GM23338 (cell line): ENCODE results near the gene HADHA. TPM values are rescaled to one million over a fixed set of nuclear protein-coding genes. Genes with fewer than 3 reads are reported as not detected.

Experiments used
- ATAC-seq: fragments of 200-7000 bp; cut with Tn5 transposase; 3 replicates; pipeline ENCODE4 v1.9.1; 2020
- DNase-seq: peaks from one replicate; pipeline ENCODE4 v3.0.0-alpha.2; 2015; ENCODE audit warnings: low spot score
- H2AFZ ChIP-seq: fragments of 200-600 bp; sonication (generic); 2 replicates; pipeline ENCODE4 v1.8.0; 2016; ENCODE audit warnings: antibody characterized with exemption, mild to moderate bottlenecking, moderate library complexity
- H3F3A ChIP-seq: fragments of 200-600 bp; sonication (generic); replicated peaks from 2 replicates; pipeline ENCODE4 v1.8.0; 2017; ENCODE audit warnings: antibody characterized with exemption, mixed run types, low read depth
- H3K27ac ChIP-seq: fragments of 200-600 bp; sonication (generic); 2 replicates; pipeline ENCODE4 v1.6.1; 2016; ENCODE audit warnings: low read depth
- H3K27me3 ChIP-seq: fragments of 200-600 bp; sonication (generic); 2 replicates; pipeline ENCODE4 v1.8.0; 2016; ENCODE audit warnings: mild to moderate bottlenecking, mixed run types, moderate library complexity; ENCODE audit not compliant: insufficient read depth
- H3K36me3 ChIP-seq: fragments of 200-600 bp; sonication (generic); 2 replicates; pipeline ENCODE4 v1.8.0; 2016; ENCODE audit warnings: mild to moderate bottlenecking; ENCODE audit not compliant: insufficient read depth
- H3K4me1 ChIP-seq: fragments of 200-600 bp; sonication (generic); 2 replicates; pipeline ENCODE4 v1.8.0; 2016; ENCODE audit warnings: mild to moderate bottlenecking, moderate library complexity; ENCODE audit not compliant: insufficient read depth
- H3K4me2 ChIP-seq: fragments of 200-600 bp; sonication (generic); 2 replicates; pipeline ENCODE4 v1.7.1; 2017; ENCODE audit warnings: mixed run types
- H3K4me3 ChIP-seq: fragments of 200-600 bp; sonication (generic); 2 replicates; pipeline ENCODE4 v1.6.1; 2016; ENCODE audit warnings: mixed run types
- H3K79me2 ChIP-seq: fragments of 200-600 bp; sonication (generic); replicated peaks from 2 replicates; pipeline ENCODE4 v1.8.0; 2017; ENCODE audit warnings: mild to moderate bottlenecking; ENCODE audit not compliant: insufficient read depth
- H3K9me2 ChIP-seq: fragments of 200-600 bp; sonication (generic); 2 replicates; pipeline ENCODE4 v1.8.0; 2017; ENCODE audit not compliant: insufficient read depth
- H4K20me1 ChIP-seq: fragments of 200-600 bp; sonication (generic); replicated peaks from 2 replicates; pipeline ENCODE4 v1.8.0; 2017; ENCODE audit warnings: mild to moderate bottlenecking; ENCODE audit not compliant: insufficient read depth
- H3K27ac Mint-ChIP-seq: 2 replicates; pipeline ENCODE4 v1.8.0; 2020; ENCODE audit warnings: inconsistent platforms, mild to moderate bottlenecking, moderate library complexity, mixed read lengths
- H3K27me3 Mint-ChIP-seq: 3 replicates; pipeline ENCODE4 v1.8.0; 2022; ENCODE audit warnings: low read depth, mild to moderate bottlenecking, moderate library complexity, mixed read lengths, inconsistent platforms; ENCODE audit not compliant: insufficient read depth, poor library complexity
- H3K36me3 Mint-ChIP-seq: 3 replicates; pipeline ENCODE4 v1.8.0; 2021; ENCODE audit warnings: low read depth, mild to moderate bottlenecking, inconsistent platforms, moderate library complexity, mixed read lengths
- H3K4me1 Mint-ChIP-seq: 3 replicates; pipeline ENCODE4 v1.8.0; 2020; ENCODE audit warnings: mild to moderate bottlenecking, inconsistent platforms, mixed read lengths
- H3K4me3 Mint-ChIP-seq: 3 replicates; pipeline ENCODE4 v1.8.0; 2021; ENCODE audit warnings: moderate library complexity, mild to moderate bottlenecking, inconsistent platforms, mixed read lengths
- H3K9me3 Mint-ChIP-seq: 3 replicates; pipeline ENCODE4 v1.8.0; 2020; ENCODE audit warnings: moderate library complexity, mild to moderate bottlenecking, inconsistent platforms, mixed read lengths
- CREB1 ChIP-seq: fragments of 250-450 bp; sonication (Bioruptor Pico); IDR thresholded peaks from 2 replicates; pipeline ENCODE4 v1.5.0; 2020; ENCODE audit warnings: low read depth, mild to moderate bottlenecking, moderate library complexity
- CTCF ChIP-seq, 2 experiments: fragments of 200-600 bp in 1 of 2; sonication (generic) in 1 of 2; conservative IDR thresholded peaks; 2 replicates each; pipeline versions ENCODE4 v1.5.1 to v1.6.1; 2016 to 2017; ENCODE audit warnings: antibody characterized with exemption in 2 of 2, low read depth in 2 of 2, mild to moderate bottlenecking in 2 of 2, moderate library complexity in 1 of 2
- ETS1 ChIP-seq: IDR thresholded peaks from 2 replicates; pipeline ENCODE4 v1.6.1; 2016; ENCODE audit warnings: antibody characterized with exemption
- EZH2 ChIP-seq: fragments of 200-600 bp; sonication (generic); IDR thresholded peaks from one replicate; pipeline ENCODE4 v1.8.0; 2017; ENCODE audit warnings: antibody characterized with exemption, mild to moderate bottlenecking, low read depth; ENCODE audit not compliant: unreplicated experiment
- EZH2phosphoT487 ChIP-seq: fragments of 200-600 bp; sonication (generic); IDR thresholded peaks from one replicate; pipeline ENCODE4 v1.8.1; 2018; ENCODE audit warnings: antibody characterized with exemption; ENCODE audit not compliant: unreplicated experiment
- JUNB ChIP-seq: IDR thresholded peaks from one replicate; pipeline ENCODE4 v1.6.1; 2016; ENCODE audit warnings: antibody characterized with exemption; ENCODE audit not compliant: unreplicated experiment
- NANOG ChIP-seq: IDR thresholded peaks from 2 replicates; pipeline ENCODE4 v1.6.1; 2016; ENCODE audit warnings: antibody characterized with exemption, borderline replicate concordance
- POLR2AphosphoS5 ChIP-seq: IDR thresholded peaks from 2 replicates; pipeline ENCODE4 v1.6.1; 2016; ENCODE audit warnings: antibody characterized with exemption, low read depth
- REST ChIP-seq: IDR thresholded peaks from one replicate; pipeline ENCODE4 v1.6.1; 2018; ENCODE audit warnings: antibody characterized with exemption; ENCODE audit not compliant: unreplicated experiment
- STAT1 ChIP-seq: IDR thresholded peaks from one replicate; pipeline ENCODE4 v1.6.1; 2016; ENCODE audit warnings: antibody characterized with exemption; ENCODE audit not compliant: unreplicated experiment
- ZNF114 ChIP-seq: fragments of 250-450 bp; sonication (Bioruptor Pico); IDR thresholded peaks from 2 replicates; pipeline ENCODE4 v1.5.0; 2020; ENCODE audit warnings: mild to moderate bottlenecking, moderate library complexity
- ZNF331 ChIP-seq: fragments of 250-450 bp; sonication (Bioruptor Pico); IDR thresholded peaks from 2 replicates; pipeline ENCODE4 v1.5.0; 2020; ENCODE audit warnings: low read depth, mild to moderate bottlenecking, moderate library complexity
- ZNF462 ChIP-seq: fragments of 250-450 bp; sonication (Bioruptor Pico); IDR thresholded peaks from 2 replicates; pipeline ENCODE4 v1.5.0; 2020; ENCODE audit warnings: mild to moderate bottlenecking, moderate library complexity
- polyA plus RNA-seq: library from polyadenylated mRNA; unstranded; fragments of >200 nt; fragmentation: Nextera tagmentation; extraction: Ambion mirVana; gene quantifications from 2 replicates; pipeline ENCODE4 v1.2.1, GENCODE V29; 2016
- total RNA-seq: library from RNA; depleted of rRNA; stranded (reverse); fragments of >200 nt; shearing (Covaris generic); gene quantifications from 2 replicates; pipeline ENCODE4 v1.2.3, GENCODE V29; 2014

Gene HADHA
- total and polyA plus RNA-seq, 2 experiments from 2014 or later, result 63.9 to 92.3 TPM

GRCh38 chr2:26141145-26141769 lies 103.2 kb downstream of the HADHA start:
- ATAC-seq (no peak; the same call in 2 of the 3 replicates), DNase-seq (no peak)
- Histone ChIP-seq H3F3A (0 out of 2 replicates have a peak, but pooled peaks cover 10% of the 10 kb centered on the region), H3K4me1 (no peaks in the 10 kb centered on the region), H3K27ac (no peak overlapping the region), H3K4me3 (no peak overlapping the region), H3K9me2 (no peaks in the 10 kb centered on the region), H2AFZ (no peak overlapping the region), H3K27me3 (no peaks in the 10 kb centered on the region), H3K79me2 (no peaks in the 10 kb centered on the region), H3K36me3 (no peaks in the 10 kb centered on the region), H4K20me1 (no peaks in the 10 kb centered on the region), H3K4me2 (no peak overlapping the region)
- Mint-ChIP-seq H3K27me3 (peaks cover 7% of the 10 kb centered on the region), H3K36me3 (0 out of 3 replicates have a peak, but pooled peaks cover 4% of the 10 kb centered on the region), H3K4me1 (peaks cover 13% of the 10 kb centered on the region), H3K9me3 (no peaks in the 10 kb centered on the region), H3K27ac (no peak overlapping the region; the same call in 1 of the 2 replicates), H3K4me3 (no peak overlapping the region)
- TF ChIP-seq ZNF331, result no peak
- no peak for TF ChIP-seq ZNF114 (CRISPR knock-in tag)
- TF ChIP-seq REST, result no peak
- no peak for TF ChIP-seq NANOG
- TF ChIP-seq CREB1 (CRISPR knock-in tag), result no peak
- TF ChIP-seq CTCF (conservative IDR thresholded peaks at IDR 0.05; ENCODE audit: low read depth in 2 of 2), result no peak
- TF ChIP-seq STAT1, result no peak
- no peak for TF ChIP-seq POLR2AphosphoS5
- no peak for TF ChIP-seq ZNF462 (CRISPR knock-in tag)
- no peak for TF ChIP-seq ETS1
- TF ChIP-seq EZH2, result no peak
- no peak for TF ChIP-seq JUNB
- no peak for TF ChIP-seq EZH2phosphoT487
